Measurements from ENCODE around the gene C1QTNF9B. TPM values are rescaled to one million over a fixed set of nuclear protein-coding genes. Genes with fewer than 3 reads are reported as not detected.

The C1QTNF9B gene
- total RNA-seq, 1 donor from 2014 or later = not detected

DNA sequence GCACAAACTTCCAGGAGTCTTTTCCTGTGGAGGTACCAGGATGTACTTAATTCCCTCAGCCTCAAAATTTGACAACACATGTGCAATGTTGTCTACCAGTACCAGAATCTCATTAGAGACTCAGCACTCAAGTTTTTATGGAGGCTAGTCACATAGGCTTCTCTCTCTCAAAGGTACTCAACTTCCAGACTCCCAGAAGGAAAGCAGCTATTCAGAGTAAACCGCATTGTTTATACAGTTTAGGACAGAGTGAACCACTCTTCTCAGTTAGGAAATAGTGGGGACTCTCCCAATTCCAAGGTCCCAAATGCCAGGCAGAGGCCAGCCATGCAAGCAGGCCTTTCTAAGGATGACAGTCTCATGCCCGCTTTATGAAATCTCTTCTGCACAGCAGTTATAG, 8.5 kb upstream of the C1QTNF9B start:
- DNase-seq (ENCODE audit: extremely low spot score, unreplicated experiment) = no peak
- Mint-ChIP-seq H3K4me1 (ENCODE audit: unreplicated experiment) (peaks cover 8% of the 10 kb centered on the region), H3K27ac (ENCODE audit: unreplicated experiment) (no peak overlapping the region), H3K4me3 (ENCODE audit: unreplicated experiment) (no peak overlapping the region), H3K36me3 (ENCODE audit: unreplicated experiment) (no peaks in the 10 kb centered on the region), H3K9me3 (ENCODE audit: unreplicated experiment) (no peaks in the 10 kb centered on the region), H3K27me3 (ENCODE audit: unreplicated experiment) (no peaks in the 10 kb centered on the region)
- TF ChIP-seq, protein P1, sequence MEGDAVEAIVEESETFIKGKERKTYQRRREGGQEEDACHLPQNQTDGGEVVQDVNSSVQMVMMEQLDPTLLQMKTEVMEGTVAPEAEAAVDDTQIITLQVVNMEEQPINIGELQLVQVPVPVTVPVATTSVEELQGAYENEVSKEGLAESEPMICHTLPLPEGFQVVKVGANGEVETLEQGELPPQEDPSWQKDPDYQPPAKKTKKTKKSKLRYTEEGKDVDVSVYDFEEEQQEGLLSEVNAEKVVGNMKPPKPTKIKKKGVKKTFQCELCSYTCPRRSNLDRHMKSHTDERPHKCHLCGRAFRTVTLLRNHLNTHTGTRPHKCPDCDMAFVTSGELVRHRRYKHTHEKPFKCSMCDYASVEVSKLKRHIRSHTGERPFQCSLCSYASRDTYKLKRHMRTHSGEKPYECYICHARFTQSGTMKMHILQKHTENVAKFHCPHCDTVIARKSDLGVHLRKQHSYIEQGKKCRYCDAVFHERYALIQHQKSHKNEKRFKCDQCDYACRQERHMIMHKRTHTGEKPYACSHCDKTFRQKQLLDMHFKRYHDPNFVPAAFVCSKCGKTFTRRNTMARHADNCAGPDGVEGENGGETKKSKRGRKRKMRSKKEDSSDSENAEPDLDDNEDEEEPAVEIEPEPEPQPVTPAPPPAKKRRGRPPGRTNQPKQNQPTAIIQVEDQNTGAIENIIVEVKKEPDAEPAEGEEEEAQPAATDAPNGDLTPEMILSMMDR (IDR thresholded peaks at IDR 0.05) = no peak

DNA sequence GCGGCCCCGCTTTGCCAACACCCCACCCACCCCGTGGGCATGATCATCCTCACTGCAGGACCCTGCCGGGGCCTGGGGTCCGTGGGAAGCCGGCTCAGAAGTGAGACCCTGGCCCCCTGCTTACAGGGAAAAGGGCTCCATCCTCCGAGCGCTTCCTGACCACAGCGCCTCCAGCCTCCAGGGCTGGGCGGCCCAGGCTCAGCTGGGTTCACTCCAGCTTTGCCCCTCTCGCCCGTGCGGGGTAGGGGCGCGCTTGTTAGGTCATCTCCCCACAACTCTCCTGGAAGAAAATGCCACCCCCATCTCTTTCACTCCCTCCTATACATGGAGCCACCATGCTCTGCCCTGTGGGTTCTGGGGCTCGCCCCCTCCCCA, 6.6 kb upstream of the C1QTNF9B start:
- H3K27ac Mint-ChIP-seq (ENCODE audit: unreplicated experiment) = no peak overlapping the region
- TF ChIP-seq, protein P1 (IDR thresholded peaks at IDR 0.05) = no peak
- H3K27me3 Mint-ChIP-seq (ENCODE audit: unreplicated experiment) = no peaks in the 10 kb centered on the region
- DNase-seq (ENCODE audit: extremely low spot score, unreplicated experiment) = no peak
- peaks cover 14% of the 10 kb centered on the region for H3K4me1 Mint-ChIP-seq (ENCODE audit: unreplicated experiment)
- no peak overlapping the region for H3K4me3 Mint-ChIP-seq (ENCODE audit: unreplicated experiment)
- H3K36me3 Mint-ChIP-seq (ENCODE audit: unreplicated experiment) = no peaks in the 10 kb centered on the region
- no peaks in the 10 kb centered on the region for H3K9me3 Mint-ChIP-seq (ENCODE audit: unreplicated experiment)

DNA sequence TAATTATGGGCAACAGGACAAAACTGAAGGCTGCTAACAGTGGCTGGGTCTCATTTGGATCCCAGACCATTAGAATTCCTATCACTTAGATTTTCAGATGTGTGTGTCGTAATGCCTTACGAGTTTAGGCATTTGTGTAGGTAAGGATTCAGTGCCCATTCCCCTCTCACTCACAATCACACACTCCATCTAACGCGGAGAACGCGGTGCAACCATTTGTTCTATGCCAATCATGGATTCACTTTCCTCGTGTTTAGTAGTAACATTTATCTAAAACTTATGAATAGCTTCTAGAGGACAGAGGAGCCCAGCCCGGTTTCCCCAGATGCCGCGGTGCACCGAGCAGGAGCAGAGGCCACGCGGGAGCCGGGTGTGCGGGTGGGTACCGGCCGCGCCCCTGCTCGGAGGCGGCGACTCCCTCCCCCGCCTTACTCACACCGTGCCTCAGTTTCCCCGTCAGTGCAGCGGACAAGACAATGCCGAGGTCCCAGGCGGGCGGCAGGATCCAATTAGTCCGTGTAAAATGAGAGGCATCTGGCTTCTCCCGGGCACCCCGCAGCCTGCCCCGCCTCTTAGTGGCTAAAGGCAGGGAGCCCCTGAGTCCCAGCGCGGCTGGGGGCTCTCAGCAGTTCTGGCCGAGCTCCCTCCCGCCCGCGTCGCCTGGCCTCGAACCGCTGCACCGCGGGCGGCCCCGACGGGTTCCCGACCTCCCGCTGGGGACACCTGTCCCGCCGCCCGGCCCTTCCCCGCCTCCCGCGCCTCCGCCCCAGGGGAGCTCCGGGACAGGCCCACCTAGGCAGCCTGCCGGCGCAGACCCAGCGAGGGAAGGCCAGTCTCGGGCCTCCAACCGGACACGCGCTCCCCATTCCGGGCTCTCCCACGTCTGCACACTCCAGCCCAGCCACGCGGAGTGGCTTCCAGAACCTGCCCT, 5.9 kb upstream of the C1QTNF9B start:
- Mint-ChIP-seq H3K9me3 (ENCODE audit: unreplicated experiment) (no peaks in the 10 kb centered on the region), H3K36me3 (ENCODE audit: unreplicated experiment) (no peaks in the 10 kb centered on the region), H3K4me1 (ENCODE audit: unreplicated experiment) (peaks cover 14% of the 10 kb centered on the region), H3K27me3 (ENCODE audit: unreplicated experiment) (no peaks in the 10 kb centered on the region), H3K4me3 (ENCODE audit: unreplicated experiment) (no peak overlapping the region), H3K27ac (ENCODE audit: unreplicated experiment) (no peak overlapping the region)
- TF ChIP-seq, protein P1 (IDR thresholded peaks at IDR 0.05) = no peak
- no peak for DNase-seq (ENCODE audit: extremely low spot score, unreplicated experiment)

DNA sequence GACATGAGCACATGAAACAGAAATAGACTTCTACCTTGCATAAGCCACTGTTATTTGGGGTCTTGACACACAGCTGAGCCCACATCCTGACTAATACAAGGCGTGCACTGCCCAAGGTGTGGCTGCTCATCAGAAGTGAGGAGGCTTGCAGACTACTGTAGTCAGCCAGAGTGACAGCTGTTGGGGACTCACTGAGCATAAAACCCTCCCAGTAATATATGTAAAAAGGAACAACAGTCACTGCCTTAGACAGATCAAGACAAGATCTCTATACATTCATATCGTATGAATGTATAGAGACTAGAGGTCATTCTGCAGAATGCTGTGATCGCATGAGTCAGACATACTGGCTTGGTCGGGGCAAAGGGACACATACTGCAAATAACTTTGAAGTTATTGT, 4.1 kb upstream of the C1QTNF9B start:
- TF ChIP-seq, protein P1 (IDR thresholded peaks at IDR 0.05) = no peak
- no peak overlapping the region for H3K27ac Mint-ChIP-seq (ENCODE audit: unreplicated experiment)

DNA sequence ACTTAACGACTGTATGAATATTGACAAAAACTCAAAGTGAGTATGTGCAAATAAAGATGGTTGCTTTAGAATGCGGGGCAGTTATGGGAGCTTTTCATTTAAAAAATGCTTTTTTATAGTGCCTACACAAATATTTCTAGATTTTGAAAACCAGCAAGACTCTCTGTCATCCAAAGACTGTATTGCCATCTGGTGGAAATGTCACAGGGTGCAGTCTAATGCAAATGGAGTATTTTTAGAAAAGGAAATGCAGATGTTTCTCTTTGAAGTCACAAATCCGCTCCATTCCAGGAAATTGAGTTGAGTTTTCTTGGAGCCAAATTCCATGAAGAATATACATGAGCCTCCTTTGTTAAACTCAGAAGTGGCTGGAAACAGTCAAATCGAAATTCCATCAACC, 2.3 kb upstream of the C1QTNF9B start:
- TF ChIP-seq, protein P1 (IDR thresholded peaks at IDR 0.05) = peak; percentile 72
- no peak for DNase-seq (ENCODE audit: extremely low spot score, unreplicated experiment)
- H3K9me3 Mint-ChIP-seq (ENCODE audit: unreplicated experiment) = no peaks in the 10 kb centered on the region
- H3K27ac Mint-ChIP-seq (ENCODE audit: unreplicated experiment) = no peak overlapping the region
- H3K36me3 Mint-ChIP-seq (ENCODE audit: unreplicated experiment) = no peaks in the 10 kb centered on the region
- H3K27me3 Mint-ChIP-seq (ENCODE audit: unreplicated experiment) = no peaks in the 10 kb centered on the region
- H3K4me3 Mint-ChIP-seq (ENCODE audit: unreplicated experiment) = no peak overlapping the region
- H3K4me1 Mint-ChIP-seq (ENCODE audit: unreplicated experiment) = peaks cover 14% of the 10 kb centered on the region

More for the DNA sequence above, 4.1 kb upstream of the C1QTNF9B start:
- DNase-seq (ENCODE audit: extremely low spot score, unreplicated experiment) = no peak
- no peaks in the 10 kb centered on the region for H3K9me3 Mint-ChIP-seq (ENCODE audit: unreplicated experiment)
- no peaks in the 10 kb centered on the region for H3K36me3 Mint-ChIP-seq (ENCODE audit: unreplicated experiment)
- H3K4me1 Mint-ChIP-seq (ENCODE audit: unreplicated experiment) = peaks cover 14% of the 10 kb centered on the region
- no peak overlapping the region for H3K4me3 Mint-ChIP-seq (ENCODE audit: unreplicated experiment)
- no peaks in the 10 kb centered on the region for H3K27me3 Mint-ChIP-seq (ENCODE audit: unreplicated experiment)

All from osteocyte (in vitro differentiated cells).